GDM1 (cell line): Measurements from ENCODE around the gene SGK2.

Source experiments
- DNase-seq: peaks from one replicate; lab custom pipeline; 2025; lab: John Stamatoyannopoulos, UW

The SGK2 gene

GRCh38 chr20:43536041-43536816 lies 22.6 kb upstream of the SGK2 start:
- DNase-seq: no peak

DNA sequence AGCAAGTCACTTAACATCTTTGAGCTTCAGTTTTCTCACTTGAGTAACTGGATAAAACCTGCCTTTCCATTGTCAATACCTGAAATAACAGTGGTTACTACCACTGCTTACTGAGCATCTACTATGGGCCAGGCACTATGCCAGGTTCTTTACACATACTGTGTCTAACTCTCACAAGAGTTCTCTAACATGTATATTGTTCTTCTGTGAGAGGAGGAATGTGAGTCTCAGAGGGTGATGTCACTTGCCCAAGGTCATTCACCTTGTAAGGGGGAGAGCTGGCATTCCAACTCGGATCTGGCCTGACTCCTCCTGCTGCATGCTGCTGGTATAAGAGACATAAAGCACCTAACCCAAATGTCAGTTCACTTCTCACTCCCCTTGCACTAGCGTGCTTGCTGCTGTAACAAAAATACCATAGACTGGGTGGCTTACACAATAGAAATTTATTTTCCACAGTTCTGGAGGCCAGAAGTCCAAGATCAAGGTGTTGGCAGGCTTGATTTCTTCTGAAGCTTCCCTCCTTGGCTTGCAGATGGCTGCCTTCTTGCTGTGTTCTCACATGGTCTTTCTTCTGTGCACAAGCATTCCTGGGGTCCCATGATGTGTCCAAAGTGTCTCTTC lies 21.9 kb upstream of the SGK2 start:
- DNase-seq: no peak

DNA sequence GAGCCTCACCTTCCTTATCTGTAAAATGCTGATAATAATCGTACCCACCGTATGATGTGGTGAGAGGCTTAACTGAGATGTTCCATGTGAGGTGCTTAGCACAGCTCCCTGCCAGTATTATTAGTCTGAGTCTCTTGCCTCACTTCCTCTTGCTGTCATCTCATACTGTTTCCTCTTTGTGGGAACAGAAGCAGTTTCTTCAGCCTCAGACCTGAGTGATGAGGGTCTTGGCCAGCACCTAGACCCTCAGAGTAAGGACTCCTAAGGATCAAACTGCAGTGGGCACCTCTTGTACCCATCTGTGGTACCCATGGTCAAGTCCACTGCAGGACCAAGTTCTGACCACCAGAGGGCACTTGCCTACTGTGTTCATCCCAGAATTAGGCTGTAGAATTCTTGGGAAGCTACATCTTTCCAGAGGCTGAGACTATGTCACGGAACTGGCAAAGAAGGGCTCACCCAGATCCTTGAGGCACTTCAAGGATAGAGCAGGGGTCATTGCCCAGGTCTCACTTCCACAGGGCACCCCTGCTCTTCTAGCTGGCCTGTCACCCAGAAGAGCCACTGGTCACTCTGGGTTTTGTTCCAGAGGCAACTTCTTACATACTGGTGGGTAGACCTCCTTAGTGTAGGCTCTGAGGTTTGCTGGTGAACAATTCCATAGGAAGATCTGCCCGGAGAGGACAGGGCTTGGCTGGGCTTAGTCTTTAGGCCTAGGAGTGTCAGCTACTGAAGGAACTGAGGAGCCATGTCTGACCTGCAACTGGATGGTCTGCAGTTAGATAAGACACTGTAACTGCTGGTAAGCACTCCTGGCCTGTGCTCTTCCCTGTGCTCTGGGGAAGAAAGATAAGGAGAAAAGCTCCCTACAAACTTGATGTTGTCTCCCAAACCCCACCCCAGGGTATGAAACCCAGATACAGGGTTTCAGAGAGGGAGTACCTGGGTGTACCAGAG lies 20.6 kb upstream of the SGK2 start:
- no peak for DNase-seq

DNA sequence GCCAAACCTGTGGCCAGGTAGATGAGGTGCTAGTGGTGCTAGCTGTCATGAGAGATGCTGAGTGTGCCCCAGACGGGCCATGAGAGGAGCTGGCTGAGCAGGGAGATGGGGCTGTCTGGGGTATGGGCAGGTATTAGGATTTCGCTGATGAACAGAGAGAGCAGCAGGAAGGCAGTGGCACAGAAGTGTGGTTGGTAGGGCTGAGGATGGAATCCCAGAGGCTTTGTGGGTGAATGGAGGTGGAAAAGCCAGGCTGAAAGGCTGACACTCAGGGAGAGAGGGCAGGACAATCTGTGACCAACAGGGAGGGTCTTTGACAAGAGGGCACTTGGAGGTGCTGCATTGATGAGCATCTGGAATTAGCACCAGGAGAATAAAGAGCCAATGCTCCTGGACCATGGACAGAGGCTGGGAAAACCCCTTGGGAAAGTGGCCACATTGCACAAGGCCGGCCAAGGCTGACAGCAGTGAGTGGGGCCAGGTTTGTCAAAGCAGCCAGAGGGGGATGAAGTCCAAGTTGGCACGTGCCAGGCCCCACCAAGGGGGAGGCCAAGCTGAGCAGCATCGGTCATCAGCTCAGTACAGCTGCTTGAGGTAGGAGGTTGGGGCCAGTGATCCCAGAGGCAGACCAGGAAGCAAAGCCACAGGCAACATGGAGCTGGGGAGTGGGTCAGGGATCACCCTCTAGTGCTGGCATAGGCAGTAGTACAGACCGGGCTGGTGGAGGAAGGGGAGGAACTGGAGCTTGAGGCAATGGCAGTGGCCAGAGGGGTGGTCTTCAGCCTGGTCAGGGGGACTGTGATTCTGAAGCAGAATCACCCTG lies 19.7 kb upstream of the SGK2 start:
- no peak for DNase-seq

- no peak for DNase-seq
Observed at GRCh38 chr20:43539975-43540672, 18.7 kb upstream of the SGK2 start.

DNA sequence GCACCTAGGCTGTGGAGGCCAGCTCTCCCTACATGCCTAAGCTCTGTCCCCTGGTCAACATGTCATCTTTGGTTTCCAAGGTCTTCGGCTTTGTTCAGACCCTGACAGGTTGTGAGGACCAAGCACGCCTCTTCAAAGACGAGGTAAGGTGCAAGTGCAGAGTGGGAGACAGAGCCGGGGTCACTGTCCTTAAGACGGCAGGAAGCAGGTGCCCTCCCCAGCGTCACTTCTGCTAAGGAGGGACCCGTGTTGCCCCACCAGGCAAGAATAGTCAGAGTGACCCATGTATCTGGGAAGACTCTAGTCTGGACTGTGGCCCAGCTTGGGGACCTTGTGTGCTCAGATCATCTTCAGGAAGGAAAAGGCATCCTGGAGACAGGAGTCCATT lies 18.2 kb upstream of the SGK2 start:
- no peak for DNase-seq

DNA sequence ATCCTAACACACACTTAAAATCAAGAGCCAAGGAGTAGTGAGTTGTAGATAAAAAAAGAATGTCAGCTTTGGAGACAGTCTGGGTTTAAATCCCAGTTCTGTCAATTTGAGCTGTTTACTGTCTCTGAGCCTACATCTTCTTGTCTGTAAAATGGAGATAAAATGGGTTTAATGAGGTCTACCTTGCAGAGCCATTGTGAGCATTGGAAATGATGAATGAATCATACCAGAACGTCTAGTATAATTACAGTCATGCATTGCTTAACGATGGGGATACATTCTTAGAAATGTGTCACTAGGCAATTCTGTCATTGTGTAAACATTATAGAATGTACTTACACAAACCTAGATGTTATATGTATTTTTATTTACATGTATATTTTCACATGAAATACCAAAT lies 17.6 kb upstream of the SGK2 start:
- no peak for DNase-seq

GRCh38 chr20:43542161-43542560 lies 16.7 kb upstream of the SGK2 start:
- no peak for DNase-seq

GRCh38 chr20:43542674-43543073 lies 16.2 kb upstream of the SGK2 start:
- DNase-seq: no peak

DNA sequence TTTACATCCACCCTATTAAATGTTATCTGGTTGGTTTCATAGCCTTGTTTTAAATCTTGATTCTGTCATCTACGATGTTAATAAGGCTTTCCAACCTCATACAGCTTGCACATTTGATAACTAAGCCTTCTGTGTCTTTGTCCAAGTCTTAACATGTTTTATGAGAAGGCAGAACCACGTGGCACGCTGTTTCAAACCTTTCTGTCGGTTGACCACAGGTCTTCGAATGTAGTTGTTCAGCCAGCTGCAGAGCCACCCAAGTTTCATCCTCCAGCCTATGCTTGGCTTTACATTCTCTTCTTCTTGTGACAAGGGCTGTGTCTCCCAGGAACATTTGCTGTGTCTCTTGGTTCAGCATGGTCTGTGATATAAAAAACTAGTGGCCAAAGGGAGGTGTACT lies 15.7 kb upstream of the SGK2 start:
- no peak for DNase-seq

DNA sequence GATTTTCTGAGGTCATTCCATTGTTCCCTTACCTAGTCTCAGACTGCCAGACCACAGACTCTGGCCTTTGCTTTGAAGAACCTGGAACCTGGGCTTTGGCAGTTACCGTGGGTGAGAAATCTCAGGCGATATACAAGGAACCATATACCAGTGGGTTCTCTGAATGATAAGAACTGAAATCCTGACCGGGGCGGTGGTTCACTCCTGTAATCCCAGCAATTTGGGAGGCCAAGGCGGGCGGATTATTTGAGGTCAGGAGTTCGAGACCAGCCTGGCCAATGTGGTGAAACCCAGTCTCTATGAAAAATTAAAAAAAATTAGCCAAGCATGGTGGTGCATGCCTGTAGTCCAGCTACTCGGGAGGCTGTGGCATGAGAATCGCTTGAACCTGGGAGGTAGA lies 14.3 kb upstream of the SGK2 start:
- no peak for DNase-seq

GRCh38 chr20:43545837-43546578 lies 12.8 kb upstream of the SGK2 start:
- no peak for DNase-seq

GRCh38 chr20:43548273-43548880 lies 10.4 kb upstream of the SGK2 start:
- DNase-seq: no peak

- DNase-seq: no peak
Observed at GRCh38 chr20:43549416-43550065, 9.3 kb upstream of the SGK2 start.

- no peak for DNase-seq
Observed at GRCh38 chr20:43550456-43550855, 8.4 kb upstream of the SGK2 start.

- no peak for DNase-seq
Observed at GRCh38 chr20:43554369-43554768, 4.5 kb upstream of the SGK2 start.

DNA sequence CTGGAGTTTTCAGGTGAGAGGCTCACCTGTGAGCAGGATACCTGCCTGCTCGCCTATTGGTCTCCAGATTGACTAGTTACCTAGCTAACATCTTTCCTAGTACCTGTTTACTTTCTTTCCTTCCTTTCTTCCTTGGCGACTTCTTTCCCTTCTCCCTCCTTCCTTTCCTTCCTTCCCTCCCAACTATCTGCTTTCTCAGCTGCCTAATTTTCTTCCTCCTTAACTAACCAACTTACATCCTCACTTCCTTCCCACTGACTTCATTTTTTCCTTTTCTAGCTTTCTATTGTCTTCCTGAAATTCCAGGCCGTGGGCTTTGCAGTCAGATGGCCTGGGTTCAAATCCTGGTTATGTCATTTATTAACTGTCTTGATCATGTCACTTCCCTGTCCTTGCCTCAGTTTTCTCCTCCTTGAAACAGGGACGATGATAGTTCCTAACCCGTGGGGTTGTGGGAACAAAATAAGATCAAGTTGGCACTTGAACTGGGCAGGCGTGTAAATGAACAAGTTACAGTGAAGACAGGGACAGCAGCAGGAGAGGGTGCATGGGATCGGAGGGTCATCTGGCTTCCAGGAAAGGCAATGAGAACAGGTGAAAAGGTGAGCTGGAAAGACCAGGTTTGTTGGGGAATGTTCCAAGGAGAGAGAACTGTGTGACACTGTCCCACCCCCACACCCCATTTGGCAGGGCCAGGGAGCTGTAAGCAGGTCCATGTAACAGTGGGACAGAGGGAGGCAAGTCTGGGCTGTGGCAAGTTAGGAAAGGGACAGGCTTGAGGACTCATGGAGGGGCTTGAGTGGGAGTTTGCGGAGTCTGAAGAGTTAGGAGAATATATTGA lies 540 bp downstream of the SGK2 start:
- no peak for DNase-seq

DNA sequence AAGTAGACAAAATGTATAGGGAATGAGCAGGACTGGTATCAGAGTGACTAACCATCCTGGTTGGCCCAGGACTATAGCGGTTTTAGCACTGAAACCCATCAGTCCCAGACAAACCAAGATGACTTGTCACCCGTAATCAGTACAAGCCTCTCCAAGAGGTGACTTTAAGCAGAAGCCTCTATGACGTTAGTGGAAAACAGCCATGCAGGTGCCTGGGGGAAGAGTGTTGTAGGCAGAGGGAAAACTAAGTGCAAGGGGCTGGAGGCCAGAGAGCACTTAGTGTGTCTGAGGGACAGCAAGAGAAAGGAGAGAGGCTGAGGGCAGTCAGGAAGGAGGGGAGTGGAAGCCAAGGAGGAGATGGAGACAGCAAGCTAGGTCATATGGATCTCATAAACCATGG lies 2.1 kb downstream of the SGK2 start:
- DNase-seq: no peak

DNA sequence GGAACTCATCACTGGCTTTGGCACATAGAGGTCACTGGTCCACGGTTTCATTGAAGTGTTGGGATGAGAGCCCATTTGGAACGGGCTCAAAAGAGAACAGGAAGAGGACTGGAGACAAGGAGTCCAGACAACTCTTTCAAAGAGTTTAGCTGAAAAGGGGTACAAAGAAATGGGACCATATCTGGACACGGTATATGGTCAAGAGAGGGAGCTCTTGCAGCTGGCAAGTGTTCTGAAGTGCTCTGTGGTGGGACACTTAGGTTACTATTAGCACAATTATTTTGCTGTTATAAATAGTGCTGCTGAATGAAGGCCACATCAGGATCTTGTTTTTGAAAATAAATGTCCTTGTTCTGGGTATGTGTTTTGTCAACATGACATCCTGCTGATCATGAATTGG lies 4.6 kb downstream of the SGK2 start:
- no peak for DNase-seq
